Endothelial cell of umbilical vein (primary cell): ENCODE measurements around the gene APCDD1. TPM values are rescaled to one million over a fixed set of nuclear protein-coding genes. Genes with fewer than 3 reads are reported as not detected.

Experiments used
- BruUV-seq: library from RNA; stranded (reverse); fragments of 400-500 nt; replicated peaks from 2 replicates; lab custom pipeline; 2021; lab: Mats Ljungman, UMichigan
- CTCF ChIA-PET: fragments of 300-600, 350-600 bp; sonication (Branson Sonifier 250); formaldehyde crosslinking; loops from one replicate; lab custom pipeline; 2021; ENCODE audit warnings: antibody characterized with exemption, inconsistent platforms; lab: Charles Lee
- POLR2A ChIA-PET: fragments of 300-600, 350-600 bp; sonication (Branson Sonifier 250); formaldehyde crosslinking; loops from one replicate; lab custom pipeline; 2021; ENCODE audit warnings: antibody characterized with exemption, inconsistent platforms; lab: Charles Lee
- DNase-seq: peaks from one replicate; pipeline ENCODE4 v3.0.0-alpha.2; 2011; ENCODE audit warnings: low read depth, low spot score
- FAIRE-seq: peaks from 2 replicates; lab custom pipeline; 2011; peaks lifted over from hg19 to GRCh38; lab: Jason Lieb, UNC
- H2AFZ ChIP-seq: 2 replicates; pipeline ENCODE4 v1.6.0; 2012; ENCODE audit warnings: low read depth, low read length, control low read depth, inconsistent platforms
- H3K27ac ChIP-seq: 2 replicates; pipeline ENCODE4 v1.5.1; 2011; ENCODE audit warnings: low read depth, mild to moderate bottlenecking, control low read depth, low read length, moderate library complexity; ENCODE audit not compliant: insufficient read depth
- H3K27me3 ChIP-seq, 2 experiments: 2 replicates each; pipeline versions ENCODE4 v1.6.0 to v1.6.1; 2011; ENCODE audit warnings: low read length in 2 of 2, mixed read lengths in 1 of 2; ENCODE audit not compliant: control insufficient read depth in 2 of 2, insufficient read depth in 2 of 2
- H3K36me3 ChIP-seq, 2 experiments: 2 replicates in 1 of 2; 3 replicates in 1 of 2; pipeline ENCODE4 v1.5.1; 2011; ENCODE audit warnings: low read length in 2 of 2, mild to moderate bottlenecking in 1 of 2, moderate library complexity in 1 of 2; ENCODE audit not compliant: control insufficient read depth in 2 of 2, insufficient read depth in 2 of 2; ENCODE audit errors: extremely low read depth in 1 of 2
- H3K4me1 ChIP-seq: 3 replicates; pipeline ENCODE4 v1.5.1; 2011; ENCODE audit warnings: mild to moderate bottlenecking, low read length; ENCODE audit not compliant: control insufficient read depth, insufficient read depth; ENCODE audit errors: extremely low read depth
- H3K4me2 ChIP-seq: 2 replicates; pipeline ENCODE4 v1.6.1; 2011; ENCODE audit warnings: low read length, control low read depth, mixed read lengths; ENCODE audit not compliant: insufficient read depth
- H3K4me3 ChIP-seq, 3 experiments: fragments of 200-600 bp in 1 of 3; sonication (generic), shearing (Covaris generic) in 1 of 3; replicated peaks in 1 of 3; 2 replicates each; pipeline ENCODE4 v1.5.1; 2011 to 2016; ENCODE audit warnings: control low read depth in 3 of 3, low read length in 3 of 3, mild to moderate bottlenecking in 2 of 3, inconsistent platforms in 1 of 3, low read depth in 1 of 3, moderate library complexity in 1 of 3; ENCODE audit not compliant: insufficient read depth in 1 of 3
- H3K79me2 ChIP-seq: 2 replicates; pipeline ENCODE4 v1.6.0; 2012; ENCODE audit warnings: low read length, inconsistent platforms; ENCODE audit not compliant: control insufficient read depth, insufficient read depth
- H3K9ac ChIP-seq: replicated peaks from 2 replicates; pipeline ENCODE3; 2011; ENCODE audit warnings: low read length, control low read depth; ENCODE audit not compliant: insufficient read depth; ENCODE audit errors: extremely low read depth
- H3K9me1 ChIP-seq: replicated peaks from 3 replicates; pipeline ENCODE4 v1.6.0; 2011; ENCODE audit warnings: mild to moderate bottlenecking, low read length; ENCODE audit not compliant: control insufficient read depth, insufficient read depth; ENCODE audit errors: extremely low read depth
- H3K9me3 ChIP-seq: replicated peaks from 2 replicates; pipeline ENCODE4 v1.5.1; 2012; ENCODE audit warnings: low read length, inconsistent platforms; ENCODE audit not compliant: control insufficient read depth, insufficient read depth
- H4K20me1 ChIP-seq: replicated peaks from 2 replicates; pipeline ENCODE3; 2011; ENCODE audit warnings: mild to moderate bottlenecking, low read length; ENCODE audit not compliant: control insufficient read depth, insufficient read depth; ENCODE audit errors: extremely low read depth
- EZH2 ChIP-seq: IDR thresholded peaks from 2 replicates; pipeline ENCODE4 v1.6.1; 2012; ENCODE audit warnings: borderline replicate concordance, low read depth, mild to moderate bottlenecking, moderate library complexity, low read length, inconsistent platforms; ENCODE audit not compliant: severe bottlenecking
- FOS ChIP-seq: IDR thresholded peaks from 2 replicates; pipeline ENCODE4 v1.6.1; 2011; ENCODE audit warnings: mild to moderate bottlenecking, low read length, moderate library complexity, borderline replicate concordance; ENCODE audit not compliant: insufficient read depth
- GATA2 ChIP-seq: IDR thresholded peaks from 2 replicates; pipeline ENCODE4 v1.7.0; 2011; ENCODE audit warnings: low read depth, mild to moderate bottlenecking, moderate library complexity, mixed read lengths, low read length; ENCODE audit not compliant: insufficient read length, insufficient read depth
- JUN ChIP-seq: IDR thresholded peaks from 2 replicates; pipeline ENCODE4 v1.6.1; 2011; ENCODE audit warnings: borderline replicate concordance, low read depth; ENCODE audit not compliant: insufficient read length, insufficient read depth
- MYC ChIP-seq: IDR thresholded peaks from one replicate; pipeline ENCODE4 v1.6.1; 2011; ENCODE audit warnings: mild to moderate bottlenecking, low read depth, low read length
- POLR2A ChIP-seq: IDR thresholded peaks from 2 replicates; pipeline ENCODE4 v1.6.1; 2012; ENCODE audit warnings: low read depth, mild to moderate bottlenecking, control low read depth, low read length
- POLR2AphosphoS5 ChIP-seq: IDR thresholded peaks from 2 replicates; pipeline ENCODE4 v1.6.1; 2012; ENCODE audit warnings: low read depth, mild to moderate bottlenecking, control low read depth, low read length, moderate library complexity; ENCODE audit not compliant: insufficient read depth
- dilution Hi-C: fragments of 300-500 bp; cut with MboI; formaldehyde crosslinking; loops from one replicate; pipeline ENCODE4 v1.15.0; 2019; ENCODE audit warnings: low sequenced_read_pairs; ENCODE audit not compliant: extremely low pct_ligation_motif_present
- intact Hi-C: fragments of 100-400 bp; cut with micrococcal nuclease; formaldehyde crosslinking; loops from one replicate; pipeline ENCODE4 v1.10.0; 2022
- polyA plus RNA-seq, 4 experiments: library from polyadenylated mRNA; depleted of rRNA in 3 of 4; stranded (reverse) in 3 of 4; unstranded in 1 of 4; fragments of >200 nt; gene quantifications; 2 replicates each; pipeline versions ENCODE4 v1.2.1 to v1.2.3, GENCODE V29; 2011 to 2012; ENCODE audit warnings: missing spikeins in 1 of 4
- total RNA-seq: library from RNA; stranded (reverse); gene quantifications from 2 replicates; pipeline ENCODE4 v1.2.3, GENCODE V29; 2021
- TF ChIP-seq, protein P1 (sequence below), 2 donors: IDR thresholded peaks; 1 replicate in 1 of 2; 2 replicates in 1 of 2; pipeline ENCODE4 v1.5.1; 2011; ENCODE audit warnings: low read length in 2 of 2, mild to moderate bottlenecking in 2 of 2, moderate library complexity in 2 of 2, control low read depth in 1 of 2, inconsistent platforms in 1 of 2, low read depth in 1 of 2; ENCODE audit not compliant: insufficient read depth in 1 of 2; ENCODE audit errors: extremely low read depth in 1 of 2
- TF ChIP-seq, protein P2 (sequence below): IDR thresholded peaks from 2 replicates; pipeline ENCODE4 v1.6.1; 2011; ENCODE audit not compliant: insufficient read depth, insufficient read length

APCDD1 gene
- total and polyA plus RNA-seq, 2 donors (not counting 3 experiments of a cell fraction or from before 2014, with no cell fraction given), result 0.95 to 1.4 TPM

DNA sequence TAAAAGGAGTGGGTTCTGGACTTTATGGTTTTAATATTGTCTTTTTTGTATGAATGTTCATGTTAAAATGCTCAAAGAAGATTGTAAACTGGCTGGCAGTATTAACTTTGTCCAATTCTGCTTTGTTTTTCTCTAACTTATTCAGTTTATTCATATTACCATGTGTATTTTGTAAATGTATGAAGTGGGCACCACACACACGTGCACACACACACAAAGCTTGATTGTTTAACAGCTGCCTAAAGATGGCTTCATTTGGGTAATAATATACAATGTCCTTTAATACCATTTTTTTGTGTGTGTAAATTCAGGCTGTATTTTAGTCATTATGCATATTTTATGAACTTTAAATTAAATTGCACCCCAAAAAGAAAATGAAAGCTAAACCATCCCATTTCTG lies 11.4 kb upstream of the APCDD1 start:
- H3K4me2 ChIP-seq, result no peak overlapping the region
- H3K9me1 ChIP-seq, result no peaks in the 10 kb centered on the region
- no peak overlapping the region for H3K27ac ChIP-seq
- H3K36me3 ChIP-seq, result no peaks in the 10 kb centered on the region
- H3K27me3 ChIP-seq, result peaks cover 3 to 9% of the 10 kb centered on the region in 2 experiments
- no TSS peak for BruUV-seq
- H4K20me1 ChIP-seq, result no peaks in the 10 kb centered on the region
- POLR2A ChIA-PET, result no interaction called here
- H3K9me3 ChIP-seq, result no peaks in the 10 kb centered on the region
- CTCF ChIA-PET, result no interaction called here
- no peaks in the 10 kb centered on the region for H3K79me2 ChIP-seq
- no peak overlapping the region for H3K9ac ChIP-seq
- intact Hi-C loops (no loop called here), dilution Hi-C loops (no loop called here)
- no peak overlapping the region for H3K4me3 ChIP-seq
- H3K4me1 ChIP-seq, result no peaks in the 10 kb centered on the region
- DNase-seq (no peak), FAIRE-seq (no peak)
- no peak for TF ChIP-seq POLR2A
- TF ChIP-seq GATA2, result no peak
- TF ChIP-seq POLR2AphosphoS5, result no peak
- TF ChIP-seq MYC, result no peak
- TF ChIP-seq, protein P1, sequence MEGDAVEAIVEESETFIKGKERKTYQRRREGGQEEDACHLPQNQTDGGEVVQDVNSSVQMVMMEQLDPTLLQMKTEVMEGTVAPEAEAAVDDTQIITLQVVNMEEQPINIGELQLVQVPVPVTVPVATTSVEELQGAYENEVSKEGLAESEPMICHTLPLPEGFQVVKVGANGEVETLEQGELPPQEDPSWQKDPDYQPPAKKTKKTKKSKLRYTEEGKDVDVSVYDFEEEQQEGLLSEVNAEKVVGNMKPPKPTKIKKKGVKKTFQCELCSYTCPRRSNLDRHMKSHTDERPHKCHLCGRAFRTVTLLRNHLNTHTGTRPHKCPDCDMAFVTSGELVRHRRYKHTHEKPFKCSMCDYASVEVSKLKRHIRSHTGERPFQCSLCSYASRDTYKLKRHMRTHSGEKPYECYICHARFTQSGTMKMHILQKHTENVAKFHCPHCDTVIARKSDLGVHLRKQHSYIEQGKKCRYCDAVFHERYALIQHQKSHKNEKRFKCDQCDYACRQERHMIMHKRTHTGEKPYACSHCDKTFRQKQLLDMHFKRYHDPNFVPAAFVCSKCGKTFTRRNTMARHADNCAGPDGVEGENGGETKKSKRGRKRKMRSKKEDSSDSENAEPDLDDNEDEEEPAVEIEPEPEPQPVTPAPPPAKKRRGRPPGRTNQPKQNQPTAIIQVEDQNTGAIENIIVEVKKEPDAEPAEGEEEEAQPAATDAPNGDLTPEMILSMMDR (IDR thresholded peaks at IDR 0.05; ENCODE audit: extremely low read depth in 1 of 2, insufficient read depth in 1 of 2, low read depth in 1 of 2, low read length in 2 of 2), result no peak
- no peak for TF ChIP-seq FOS
- no peak for TF ChIP-seq JUN
- TF ChIP-seq, protein P2, sequence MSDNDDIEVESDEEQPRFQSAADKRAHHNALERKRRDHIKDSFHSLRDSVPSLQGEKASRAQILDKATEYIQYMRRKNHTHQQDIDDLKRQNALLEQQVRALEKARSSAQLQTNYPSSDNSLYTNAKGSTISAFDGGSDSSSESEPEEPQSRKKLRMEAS, result no peak
- no peak for TF ChIP-seq EZH2
- H2AFZ ChIP-seq, result no peak overlapping the region
